H4 (cell line): ENCODE data around the gene SERINC5. TPM values are rescaled to one million over a fixed set of nuclear protein-coding genes. Genes with fewer than 3 reads are reported as not detected.
"Not testable (repeated sequence)": the region's sequence is repeated elsewhere in the genome, so short reads cannot be mapped to it uniquely, and the experiment has no call there.

ENCODE experiments used
- DNase-seq: peaks from one replicate; pipeline ENCODE4 v3.0.0-alpha.2; 2015; ENCODE audit warnings: low spot score
- total RNA-seq: library from RNA; depleted of rRNA; stranded (reverse); fragments of >200 nt; shearing (Covaris generic); gene quantifications from 2 replicates; pipeline ENCODE4 v1.2.3, GENCODE V29; 2014

SERINC5 gene
- total RNA-seq, 1 experiment from 2014 or later: 15.6 TPM

- DNase-seq: no peak
Observed at GRCh38 chr5:80227979-80228596, 27.8 kb downstream of the SERINC5 start.

GRCh38 chr5:80225934-80226326 lies 29.9 kb downstream of the SERINC5 start:
- no peak for DNase-seq

GRCh38 chr5:80225189-80225933 lies 30.5 kb downstream of the SERINC5 start:
- no peak for DNase-seq

- DNase-seq: no peak
Observed at GRCh38 chr5:80223561-80223960, 32.3 kb downstream of the SERINC5 start.

GRCh38 chr5:80220245-80220897 lies 35.5 kb downstream of the SERINC5 start:
- DNase-seq: no peak

GRCh38 chr5:80219391-80219790 lies 36.5 kb downstream of the SERINC5 start:
- no peak for DNase-seq

GRCh38 chr5:80217667-80218066 lies 38.2 kb downstream of the SERINC5 start:
- no peak for DNase-seq

GRCh38 chr5:80216753-80217596 lies 38.9 kb downstream of the SERINC5 start:
- peak; percentile 42 for DNase-seq

GRCh38 chr5:80216096-80216495 lies 39.8 kb downstream of the SERINC5 start:
- no peak for DNase-seq

- no peak for DNase-seq
Observed at GRCh38 chr5:80215523-80215922, 40.3 kb downstream of the SERINC5 start.

GRCh38 chr5:80213466-80213865 lies 42.4 kb downstream of the SERINC5 start:
- DNase-seq: no peak

GRCh38 chr5:80212171-80212667 lies 43.6 kb downstream of the SERINC5 start:
- DNase-seq: no peak

- no peak for DNase-seq
Observed at GRCh38 chr5:80211327-80211726, 44.5 kb downstream of the SERINC5 start.

- no peak for DNase-seq
Observed at GRCh38 chr5:80210014-80210413, 45.8 kb downstream of the SERINC5 start.

GRCh38 chr5:80208381-80208780 lies 47.5 kb downstream of the SERINC5 start:
- no peak for DNase-seq

GRCh38 chr5:80207832-80208231 lies 48.0 kb downstream of the SERINC5 start:
- DNase-seq: no peak

GRCh38 chr5:80206282-80206681 lies 49.6 kb downstream of the SERINC5 start:
- DNase-seq: no peak

- DNase-seq: no peak
Observed at GRCh38 chr5:80205846-80206245, 50.0 kb downstream of the SERINC5 start.

- no peak for DNase-seq
Observed at GRCh38 chr5:80204808-80205614, 50.8 kb downstream of the SERINC5 start.

GRCh38 chr5:80201763-80202162 lies 54.1 kb downstream of the SERINC5 start:
- DNase-seq: not testable (repeated sequence)

GRCh38 chr5:80198920-80199319 lies 56.9 kb downstream of the SERINC5 start:
- DNase-seq: no peak
